ENCODE measurements around the gene RIN2.
"Not testable (repeated sequence)": the region's sequence is repeated elsewhere in the genome, so short reads cannot be mapped to it uniquely, and the experiment has no call there.

The RIN2 gene

GRCh38 chr20:19737025-19737424 is 21.0 kb upstream of the RIN2 start:
- in situ Hi-C loops (cut with MboI; ENCODE audit: low sequenced_read_pairs) = no loop called here

GRCh38 chr20:19738951-19739350 is 19.1 kb upstream of the RIN2 start:
- in situ Hi-C loops (cut with MboI; ENCODE audit: low sequenced_read_pairs) = no loop called here

GRCh38 chr20:19739351-19739750 is 18.7 kb upstream of the RIN2 start:
- in situ Hi-C loops (cut with MboI; ENCODE audit: low sequenced_read_pairs) = no loop called here

- in situ Hi-C loops (cut with MboI; ENCODE audit: low sequenced_read_pairs) = no loop called here
Measured at GRCh38 chr20:19740512-19740911, 17.5 kb upstream of the RIN2 start.

GRCh38 chr20:19741924-19742323 is 16.1 kb upstream of the RIN2 start:
- in situ Hi-C loops (cut with MboI; ENCODE audit: low sequenced_read_pairs) = no loop called here

GRCh38 chr20:19742974-19743639 is 15.0 kb upstream of the RIN2 start:
- in situ Hi-C loops (cut with MboI; ENCODE audit: low sequenced_read_pairs) = no loop called here

GRCh38 chr20:19743640-19743995 is 14.4 kb upstream of the RIN2 start:
- in situ Hi-C loops (cut with MboI; ENCODE audit: low sequenced_read_pairs) = no loop called here

GRCh38 chr20:19745106-19745505 is 13.0 kb upstream of the RIN2 start:
- in situ Hi-C loops (cut with MboI; ENCODE audit: low sequenced_read_pairs) = no loop called here

- in situ Hi-C loops (cut with MboI; ENCODE audit: low sequenced_read_pairs) = no loop called here
Measured at GRCh38 chr20:19745584-19745983, 12.5 kb upstream of the RIN2 start.

- in situ Hi-C loops (cut with MboI; ENCODE audit: low sequenced_read_pairs) = no loop called here
Measured at GRCh38 chr20:19746396-19746795, 11.7 kb upstream of the RIN2 start.

- in situ Hi-C loops (cut with MboI; ENCODE audit: low sequenced_read_pairs) = no loop called here
Measured at GRCh38 chr20:19747903-19748302, 10.2 kb upstream of the RIN2 start.

GRCh38 chr20:19748681-19749080 is 9.4 kb upstream of the RIN2 start:
- in situ Hi-C loops (cut with MboI; ENCODE audit: low sequenced_read_pairs) = no loop called here

- in situ Hi-C loops (cut with MboI; ENCODE audit: low sequenced_read_pairs) = no loop called here
Measured at GRCh38 chr20:19749618-19750071, 8.4 kb upstream of the RIN2 start.

- in situ Hi-C loops (cut with MboI; ENCODE audit: low sequenced_read_pairs) = no loop called here
Measured at GRCh38 chr20:19750101-19750606, 7.9 kb upstream of the RIN2 start.

- in situ Hi-C loops (cut with MboI; ENCODE audit: low sequenced_read_pairs) = no loop called here
Measured at GRCh38 chr20:19750907-19751636, 7.0 kb upstream of the RIN2 start.

GRCh38 chr20:19754201-19754600 is 3.9 kb upstream of the RIN2 start:
- in situ Hi-C loops (cut with MboI; ENCODE audit: low sequenced_read_pairs) = not testable (repeated sequence)

GRCh38 chr20:19756761-19757486 is 1.1 kb upstream of the RIN2 start:
- in situ Hi-C loops (cut with MboI; ENCODE audit: low sequenced_read_pairs) = no loop called here

GRCh38 chr20:19757487-19758132 is 448 bp upstream of the RIN2 start:
- in situ Hi-C loops (cut with MboI; ENCODE audit: low sequenced_read_pairs) = no loop called here

- in situ Hi-C loops (cut with MboI; ENCODE audit: low sequenced_read_pairs) = no loop called here
Measured at GRCh38 chr20:19758501-19759331, 658 bp downstream of the RIN2 start.

GRCh38 chr20:19760371-19760721 is 2.3 kb downstream of the RIN2 start:
- in situ Hi-C loops (cut with MboI; ENCODE audit: low sequenced_read_pairs) = no loop called here

All from HL-60/S4 treated with phorbol 12-myristate 13-acetate at 8.2 ng/mL for 4 days and 3 days (cell line).